ENCODE measurements around the gene EDIL3.
"Not testable (repeated sequence)": the region's sequence is repeated elsewhere in the genome, so short reads cannot be mapped to it uniquely, and the experiment has no call there.

DNA sequence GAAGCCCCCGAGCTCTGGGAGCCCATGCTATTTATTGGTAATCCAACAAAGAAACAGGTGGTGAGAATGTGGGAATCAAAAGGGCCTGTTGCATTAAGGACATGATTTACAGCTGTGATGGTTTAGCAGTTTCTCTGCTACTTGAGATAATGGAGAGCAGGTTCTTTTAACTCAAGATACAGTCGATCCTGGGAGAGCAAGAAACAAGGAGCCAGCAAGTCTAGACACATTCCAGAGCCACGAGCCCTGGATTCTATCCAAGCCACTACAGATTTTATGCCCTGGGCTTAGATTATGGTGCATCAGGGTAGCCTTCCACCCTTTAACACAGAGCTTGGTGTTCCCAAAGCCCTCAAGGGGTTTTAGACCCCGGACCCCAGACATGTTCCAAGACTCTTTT, 87.0 kb downstream of the EDIL3 start:
- not testable (repeated sequence) for TF ChIP-seq CTCF (IDR thresholded peaks at IDR 0.05 in 4 of 5, conservative IDR thresholded peaks at IDR 0.05 in 1 of 5); POLR2A (IDR thresholded peaks at IDR 0.05)
